HepG2 (cell line): ENCODE data around the gene FBLL1. TPM values are rescaled to one million over a fixed set of nuclear protein-coding genes. Genes with fewer than 3 reads are reported as not detected.

ENCODE experiments used
- ATAC-seq: fragments of 200-7000 bp; cut with Tn5 transposase; 3 replicates; pipeline ENCODE4 v1.9.1; 2020; ENCODE audit warnings: mild to moderate bottlenecking, moderate library complexity
- BruUV-seq: library from RNA; stranded (reverse); fragments of 400-500 nt; replicated peaks from 2 replicates; lab custom pipeline; 2021; lab: Mats Ljungman, UMichigan
- CTCF ChIA-PET: fragments of 300-600 bp; formaldehyde crosslinking; extraction: SDS; loops from one replicate; lab custom pipeline; 2021; ENCODE audit warnings: low total read pairs, inconsistent platforms, low intra/inter-chr PET ratio; lab: Yijun Ruan, JAX
- POLR2A ChIA-PET: fragments of 350-600 bp; sonication (Branson Sonifier 250); formaldehyde crosslinking; loops from one replicate; lab custom pipeline; 2020; ENCODE audit warnings: antibody characterized with exemption, inconsistent platforms; lab: Yijun Ruan, JAX
- DNase-seq: peaks from one replicate; pipeline ENCODE4 v3.0.0-alpha.2; 2015; ENCODE audit warnings: low spot score
- FAIRE-seq: peaks from 3 replicates; lab custom pipeline; 2011; peaks lifted over from hg19 to GRCh38; lab: Jason Lieb, UNC
- H2AFZ ChIP-seq: one replicate; pipeline ENCODE4 v1.6.1; 2011; ENCODE audit warnings: low read length, inconsistent platforms
- H3K27ac ChIP-seq: fragments of 300-600 bp; 3 replicates; pipeline ENCODE4 v1.8.0; 2011; ENCODE audit warnings: mixed run types, mild to moderate bottlenecking, mixed read lengths, low read length, inconsistent platforms; ENCODE audit not compliant: insufficient read depth; ENCODE audit errors: extremely low read length
- H3K27me3 ChIP-seq, 2 experiments: fragments of 200-600 bp in 1 of 2; 2 replicates in 1 of 2; 3 replicates in 1 of 2; pipeline versions ENCODE4 v1.6.0 to v1.8.0; 2011; ENCODE audit warnings: low read length in 2 of 2, mild to moderate bottlenecking in 2 of 2, moderate library complexity in 2 of 2, inconsistent platforms in 1 of 2; ENCODE audit not compliant: insufficient read depth in 2 of 2, control insufficient read depth in 1 of 2
- H3K36me3 ChIP-seq, 2 experiments: fragments of 200-600 bp in 1 of 2; replicated peaks in 1 of 2; 2 replicates in 1 of 2; 3 replicates in 1 of 2; pipeline versions ENCODE4 v1.5.1 to v1.8.0; 2011; ENCODE audit warnings: low read length in 2 of 2, inconsistent platforms in 1 of 2; ENCODE audit not compliant: insufficient read depth in 2 of 2, control insufficient read depth in 1 of 2
- H3K4me1 ChIP-seq: 2 replicates; pipeline ENCODE4 v1.5.1; 2012; ENCODE audit warnings: low read length, inconsistent platforms; ENCODE audit not compliant: insufficient read depth
- H3K4me2 ChIP-seq: 2 replicates; pipeline ENCODE4 v1.6.0; 2011; ENCODE audit warnings: low read depth, low read length, inconsistent platforms
- H3K4me3 ChIP-seq, 3 experiments: fragments of 200-600 bp in 1 of 3; sonication (generic), shearing (Covaris generic) in 1 of 3; replicated peaks in 1 of 3; 2 replicates each; pipeline ENCODE4 v1.5.1; 2011 to 2016; ENCODE audit warnings: low read length in 3 of 3, inconsistent platforms in 2 of 3, low read depth in 2 of 3, mild to moderate bottlenecking in 2 of 3, control low read depth in 1 of 3, mixed read lengths in 1 of 3; ENCODE audit not compliant: insufficient read depth in 1 of 3
- H3K79me2 ChIP-seq: one replicate; pipeline ENCODE4 v1.6.1; 2011; ENCODE audit warnings: low read length, inconsistent platforms; ENCODE audit not compliant: insufficient read depth
- H3K9ac ChIP-seq: 2 replicates; pipeline ENCODE4 v1.6.0; 2011; ENCODE audit warnings: mild to moderate bottlenecking, low read depth, low read length, inconsistent platforms; ENCODE audit not compliant: insufficient read depth
- H3K9me3 ChIP-seq: 2 replicates; pipeline ENCODE4 v1.5.1; 2012; ENCODE audit warnings: mild to moderate bottlenecking, low read length
- H4K20me1 ChIP-seq: 2 replicates; pipeline ENCODE4 v1.6.0; 2011; ENCODE audit warnings: inconsistent platforms, mild to moderate bottlenecking, low read length, moderate library complexity; ENCODE audit not compliant: insufficient read depth
- FIP1L1 ChIP-seq: fragments of 200-400 bp; formaldehyde crosslinking; IDR thresholded peaks from 2 replicates; pipeline ENCODE4 v1.6.1; 2018; ENCODE audit warnings: low read depth, mild to moderate bottlenecking, low read length, moderate library complexity, borderline replicate concordance; ENCODE audit not compliant: insufficient read depth
- GATA4 ChIP-seq: sonication (generic); IDR thresholded peaks from 2 replicates; pipeline ENCODE4 v1.6.1; 2016; ENCODE audit warnings: antibody characterized with exemption, low read depth, borderline replicate concordance
- GTF2F1 ChIP-seq: fragments of 150-350 bp; IDR thresholded peaks from 2 replicates; pipeline ENCODE4 v1.6.1; 2014; ENCODE audit warnings: low read length
- HMGA1 ChIP-seq: sonication (generic); formaldehyde crosslinking; conservative IDR thresholded peaks from 2 replicates; pipeline ENCODE4 v1.4.0; 2020; ENCODE audit warnings: missing genetic modification reagents
- KDM3A ChIP-seq: IDR thresholded peaks from 2 replicates; pipeline ENCODE4 v1.6.1; 2018; ENCODE audit warnings: low read depth, missing compliant biosample characterization
- PAWR ChIP-seq: sonication (generic); formaldehyde crosslinking; IDR thresholded peaks from 2 replicates; pipeline ENCODE4 v1.4.0; 2020; ENCODE audit warnings: missing genetic modification reagents, mild to moderate bottlenecking, borderline replicate concordance
- PITX1 ChIP-seq: sonication (generic); formaldehyde crosslinking; IDR thresholded peaks from 2 replicates; pipeline ENCODE4 v1.5.1; 2020; ENCODE audit warnings: mild to moderate bottlenecking, missing genetic modification reagents
- SP5 ChIP-seq: IDR thresholded peaks from 2 replicates; pipeline ENCODE4 v1.6.1; 2016; ENCODE audit warnings: low read depth, borderline replicate concordance
- TEAD3 ChIP-seq: optimal IDR thresholded peaks from 2 replicates; pipeline ENCODE3; 2016; ENCODE audit warnings: borderline replicate concordance
- ZNF225 ChIP-seq: sonication (generic); formaldehyde crosslinking; IDR thresholded peaks from 2 replicates; pipeline ENCODE4 v1.4.0; 2020; ENCODE audit warnings: mild to moderate bottlenecking, missing genetic modification reagents
- ZNF446 ChIP-seq: sonication (generic); formaldehyde crosslinking; IDR thresholded peaks from 2 replicates; pipeline ENCODE4 v1.5.0; 2020; ENCODE audit warnings: mild to moderate bottlenecking, missing genetic modification reagents
- ZNF678 ChIP-seq: sonication (generic); formaldehyde crosslinking; IDR thresholded peaks from 2 replicates; pipeline ENCODE4 v1.4.0; 2020; ENCODE audit warnings: mild to moderate bottlenecking, missing genetic modification reagents
- ZNF7 ChIP-seq: IDR thresholded peaks from 2 replicates; pipeline ENCODE4 v1.6.1; 2016; ENCODE audit warnings: missing biosample characterization, missing genetic modification reagents
- ZSCAN29 ChIP-seq: sonication (generic); formaldehyde crosslinking; conservative IDR thresholded peaks from 2 replicates; pipeline ENCODE4 v1.4.0; 2020; ENCODE audit warnings: mild to moderate bottlenecking, missing genetic modification reagents
- ZUFSP ChIP-seq: sonication (generic); formaldehyde crosslinking; IDR thresholded peaks from 2 replicates; pipeline ENCODE4 v1.9.0; 2021; ENCODE audit warnings: missing genetic modification reagents, mild to moderate bottlenecking, borderline replicate concordance
- WGBS: methylation state at CpG from one replicate; pipeline ENCODE4 v1.1.6; 2017; ENCODE audit warnings: low lambda C conversion rate; 5-methylcytosine and 5-hydroxymethylcytosine counted together
- in situ Hi-C: cut with HindIII; loops from 2 replicates; pipeline ENCODE4 v1.10.0; 2017; ENCODE audit warnings: low pct_unique_long_range_greater_than_20kb; ENCODE audit not compliant: extremely low pct_ligation_motif_present
- intact Hi-C: fragments of 100-400 bp; cut with micrococcal nuclease; formaldehyde crosslinking; loops from one replicate; pipeline ENCODE4 v1.10.0; 2022; ENCODE audit not compliant: unreplicated experiment
- polyA plus RNA-seq, 8 experiments: library from polyadenylated mRNA; depleted of rRNA in 3 of 8; stranded (reverse) in 7 of 8; unstranded in 1 of 8; fragments of >200 nt; fragmentation: Illumina TruSeq in 4 of 8; extraction: Trizol in 4 of 8; gene quantifications; 2 replicates each; pipeline versions ENCODE4 v1.2.1 to v1.2.3, GENCODE V29; 2011 to 2016; ENCODE audit warnings: low read depth in 4 of 8, missing spikeins in 1 of 8, mixed read lengths in 1 of 8; ENCODE audit not compliant: insufficient read depth in 1 of 8
- total RNA-seq, 5 experiments: library from RNA; depleted of rRNA; stranded (reverse); fragments of >200 nt; fragmentation: Illumina TruSeq; extraction: Trizol; gene quantifications; 2 replicates each; pipeline ENCODE4 v1.2.3, GENCODE V29; 2016; ENCODE audit warnings: low read depth in 1 of 5
- TF ChIP-seq, protein P1 (sequence below): sonication (generic); formaldehyde crosslinking; IDR thresholded peaks from 2 replicates; pipeline ENCODE4 v1.8.0; 2022; ENCODE audit warnings: missing genetic modification reagents, mild to moderate bottlenecking, moderate library complexity, borderline replicate concordance

Gene FBLL1
- total and polyA plus RNA-seq, 2 of the 13 experiments (the other 11 are each of a cell fraction or from before 2014, with no cell fraction given), result 0.17 to 0.18 TPM

- Histone ChIP-seq H3K9ac (no peak overlapping the region), H3K79me2 (peaks cover 4% of the 10 kb centered on the region), H3K36me3 (peaks cover 8 to 43% of the 10 kb centered on the region in 2 experiments; a peak in 4 of 5 replicates), H3K4me3 (no peak overlapping the region), H3K27ac (no peak overlapping the region), H3K9me3 (no peaks in the 10 kb centered on the region), H4K20me1 (peaks cover 14% of the 10 kb centered on the region), H3K4me1 (no peaks in the 10 kb centered on the region), H3K4me2 (no peak overlapping the region), H2AFZ (no peak overlapping the region), H3K27me3 (no peaks in the 10 kb centered on the region)
- no TSS peak for BruUV-seq
- intact Hi-C loops (no loop called here), in situ Hi-C loops (no loop called here)
- no peak for FAIRE-seq
- TF ChIP-seq GATA4, result no peak
- no peak for TF ChIP-seq PITX1 (CRISPR knock-in tag)
- TF ChIP-seq ZNF225 (CRISPR knock-in tag), result no peak
- ATAC-seq, result no peak
- ChIA-PET CTCF (no interaction called here), POLR2A (no interaction called here)
- no peak for DNase-seq
Measured at GRCh38 chr5:168550656-168551055, 21.6 kb downstream of the FBLL1 start.

GRCh38 chr5:168552146-168552545 lies 23.0 kb downstream of the FBLL1 start:
- peaks cover 4% of the 10 kb centered on the region for H3K79me2 ChIP-seq
- in situ Hi-C loops (no loop called here), intact Hi-C loops (no loop called here)
- DNase-seq (no peak), ATAC-seq (no peak), FAIRE-seq (no peak)
- H3K9ac ChIP-seq, result no peak overlapping the region
- H3K4me1 ChIP-seq, result no peaks in the 10 kb centered on the region
- H3K9me3 ChIP-seq, result no peaks in the 10 kb centered on the region
- peaks cover 13 to 54% of the 10 kb centered on the region in 2 experiments; a peak in 4 of 5 replicates for H3K36me3 ChIP-seq
- ChIA-PET POLR2A (no interaction called here), CTCF (no interaction called here)
- no peaks in the 10 kb centered on the region for H3K27me3 ChIP-seq
- H3K4me2 ChIP-seq, result no peak overlapping the region
- no peak overlapping the region for H3K27ac ChIP-seq
- BruUV-seq, result no TSS peak
- no peak overlapping the region for H2AFZ ChIP-seq
- H4K20me1 ChIP-seq, result peaks cover 14% of the 10 kb centered on the region
- H3K4me3 ChIP-seq, result no peak overlapping the region
- 100% methylated on average over 1 of the region's 1 CpG for WGBS
- TF ChIP-seq ZNF446 (CRISPR knock-in tag) (no peak), KDM3A (no peak), GTF2F1 (no peak), PAWR (CRISPR knock-in tag) (no peak), SP5 (no peak), ZUFSP (no peak), ZNF678 (CRISPR knock-in tag) (no peak), HMGA1 (CRISPR knock-in tag) (no peak), ZSCAN29 (CRISPR knock-in tag) (no peak), ZNF7 (CRISPR knock-in tag) (no peak), FIP1L1 (no peak), TEAD3 (no peak)
- TF ChIP-seq, protein P1, sequence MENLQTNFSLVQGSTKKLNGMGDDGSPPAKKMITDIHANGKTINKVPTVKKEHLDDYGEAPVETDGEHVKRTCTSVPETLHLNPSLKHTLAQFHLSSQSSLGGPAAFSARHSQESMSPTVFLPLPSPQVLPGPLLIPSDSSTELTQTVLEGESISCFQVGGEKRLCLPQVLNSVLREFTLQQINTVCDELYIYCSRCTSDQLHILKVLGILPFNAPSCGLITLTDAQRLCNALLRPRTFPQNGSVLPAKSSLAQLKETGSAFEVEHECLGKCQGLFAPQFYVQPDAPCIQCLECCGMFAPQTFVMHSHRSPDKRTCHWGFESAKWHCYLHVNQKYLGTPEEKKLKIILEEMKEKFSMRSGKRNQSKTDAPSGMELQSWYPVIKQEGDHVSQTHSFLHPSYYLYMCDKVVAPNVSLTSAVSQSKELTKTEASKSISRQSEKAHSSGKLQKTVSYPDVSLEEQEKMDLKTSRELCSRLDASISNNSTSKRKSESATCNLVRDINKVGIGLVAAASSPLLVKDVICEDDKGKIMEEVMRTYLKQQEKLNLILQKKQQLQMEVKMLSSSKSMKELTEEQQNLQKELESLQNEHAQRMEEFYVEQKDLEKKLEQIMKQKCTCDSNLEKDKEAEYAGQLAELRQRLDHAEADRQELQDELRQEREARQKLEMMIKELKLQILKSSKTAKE (CRISPR knock-in tag), result no peak
